NCI-H510A (cell line): ENCODE data around the gene FLOT1.
A peak's percentile ranks its signal among the peaks of the same experiment; 100 is the strongest.
"Not testable (repeated sequence)": the region's sequence is repeated elsewhere in the genome, so short reads cannot be mapped to it uniquely, and the experiment has no call there.

Experiments
- DNase-seq: peaks from one replicate; lab custom pipeline; 2025; lab: John Stamatoyannopoulos, UW

The FLOT1 gene

GRCh38 chr6:30747300-30747687, 4.8 kb upstream of the FLOT1 start:
- no peak for DNase-seq

GRCh38 chr6:30744054-30744805, 1.7 kb upstream of the FLOT1 start, which contains the start of gene IER3:
Gene IER3 (minus strand): TSS chr6:30744547. CDS start chr6:30744518, 29 bp downstream.
- DNase-seq: peak; percentile 56

GRCh38 chr6:30743099-30744053, 889 bp upstream of the FLOT1 start:
- no peak for DNase-seq

- DNase-seq: no peak
Observed at GRCh38 chr6:30741789-30742315, 635 bp downstream of the FLOT1 start.

GRCh38 chr6:30741063-30741779, 1.3 kb downstream of the FLOT1 start:
- DNase-seq: no peak

GRCh38 chr6:30740540-30740870, 2.0 kb downstream of the FLOT1 start:
- no peak for DNase-seq

- DNase-seq: no peak
Observed at GRCh38 chr6:30738532-30738931, 4.0 kb downstream of the FLOT1 start.

- no peak for DNase-seq
Observed at GRCh38 chr6:30735668-30736314, 6.7 kb downstream of the FLOT1 start.

GRCh38 chr6:30732237-30732943, 10.1 kb downstream of the FLOT1 start:
- no peak for DNase-seq

GRCh38 chr6:30730601-30731435, 11.7 kb downstream of the FLOT1 start:
- DNase-seq: peak; percentile 82

- DNase-seq: no peak
Observed at GRCh38 chr6:30727920-30728553, 14.4 kb downstream of the FLOT1 start.

GRCh38 chr6:30726506-30727413, 15.7 kb downstream of the FLOT1 start:
- no peak for DNase-seq

- no peak for DNase-seq
Observed at GRCh38 chr6:30725713-30726505, 16.6 kb downstream of the FLOT1 start.

GRCh38 chr6:30724906-30725667, 17.4 kb downstream of the FLOT1 start:
- DNase-seq: no peak

GRCh38 chr6:30723843-30724741, 18.4 kb downstream of the FLOT1 start:
- not testable (repeated sequence) for DNase-seq
